Activated T-helper 9 cell treated with anti-CD3 and anti-CD28 coated beads, Interleukin-2, amount 50 U/mL, for 16 hours (primary cell): Measurements from ENCODE around the gene CLIP3.

Experiments
- DNase-seq: peaks from one replicate; pipeline ENCODE4 v3.0.0-alpha.2; 2020; ENCODE audit warnings: low read depth

CLIP3 gene

DNA sequence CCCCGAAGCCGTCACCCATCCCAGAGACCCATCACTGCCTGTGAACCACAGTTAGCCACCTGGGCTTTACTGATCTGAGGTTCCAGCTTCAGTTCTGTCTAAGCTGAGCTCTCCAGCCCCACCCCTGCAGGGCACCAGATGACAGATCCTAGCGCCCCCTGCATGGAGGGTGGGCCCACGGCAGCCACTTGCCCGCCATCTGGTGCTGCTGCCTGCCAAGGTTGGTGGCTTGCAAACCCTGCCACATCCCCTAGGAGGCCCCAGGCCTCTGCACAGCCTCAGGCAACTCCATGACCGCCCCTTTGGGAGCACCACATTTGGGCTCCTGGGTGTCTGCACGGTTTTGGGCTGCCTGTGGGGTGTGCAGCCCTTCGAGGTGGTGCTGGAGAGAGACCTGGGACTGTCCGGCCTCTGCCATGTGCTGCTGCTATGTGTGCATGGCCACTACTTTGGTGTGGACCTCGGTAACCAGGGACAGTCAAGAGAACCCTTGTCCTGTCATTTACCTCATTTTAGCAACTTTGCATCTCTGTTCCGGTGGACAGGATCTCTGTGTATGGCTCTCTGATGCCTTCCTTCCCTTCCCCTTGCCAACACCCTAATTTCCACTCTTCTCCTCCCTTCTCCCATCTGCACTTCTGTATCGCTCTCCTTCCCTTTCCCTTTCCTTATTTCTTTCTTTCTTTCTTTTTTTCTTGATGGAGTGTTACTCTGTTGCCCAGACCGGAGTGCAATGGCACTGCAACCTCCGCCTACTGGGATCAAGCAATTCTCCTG is 55.0 kb downstream of the CLIP3 start:
- no peak for DNase-seq

GRCh38 chr19:35975608-35976214 is 57.0 kb downstream of the CLIP3 start:
- DNase-seq: no peak

- no peak for DNase-seq
Measured at GRCh38 chr19:35973487-35973886, 59.2 kb downstream of the CLIP3 start.

DNA sequence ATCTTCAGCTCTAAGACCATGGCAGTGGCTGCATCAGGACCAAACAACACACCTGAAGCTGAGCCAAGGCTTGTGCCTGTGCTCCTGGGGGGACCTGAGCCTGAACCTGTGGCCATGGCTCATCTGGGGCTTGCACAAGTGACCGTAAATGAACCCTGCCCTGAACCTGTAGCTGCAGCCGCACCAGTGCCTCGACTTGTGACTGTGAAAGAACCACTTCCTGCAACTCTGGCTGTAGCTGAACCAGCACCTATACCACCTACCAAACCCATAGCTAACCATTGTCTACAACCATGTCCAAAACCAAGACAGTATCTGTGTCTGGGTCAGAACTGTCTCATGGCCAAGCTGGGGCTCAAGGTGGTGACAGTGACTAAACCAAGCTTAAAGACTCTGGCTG is 65.9 kb downstream of the CLIP3 start:
- no peak for DNase-seq
